Upper lobe of left lung (tissue), 4 donors: Measurements from ENCODE around the gene PBX2.

Experiments used
- CTCF ChIP-seq, 6 experiments: fragments of 450-650 bp in 4 of 6; fragments of 200-600 bp in 2 of 6; sonication (generic) in 2 of 6; IDR thresholded peaks; one replicate each; pipeline ENCODE4 v1.5.1; 2016 to 2019; ENCODE audit warnings: antibody characterized with exemption in 6 of 6
- EP300 ChIP-seq, 4 donors: sonication (generic); formaldehyde crosslinking; IDR thresholded peaks; one replicate each; pipeline ENCODE4 v1.5.1; 2017; ENCODE audit warnings: antibody characterized with exemption in 4 of 4, control low read depth in 2 of 4
- POLR2A ChIP-seq, 4 donors: fragments of 450-650 bp; IDR thresholded peaks; one replicate each; pipeline ENCODE4 v1.5.1; 2016 to 2017; ENCODE audit warnings: antibody characterized with exemption in 4 of 4, mild to moderate bottlenecking in 2 of 4
- POLR2AphosphoS5 ChIP-seq, 2 donors: sonication (generic); formaldehyde crosslinking; IDR thresholded peaks; one replicate each; pipeline ENCODE4 v1.5.1; 2017; ENCODE audit warnings: antibody characterized with exemption in 2 of 2

- TF ChIP-seq EP300 (IDR thresholded peaks at IDR 0.05) (no peak), CTCF (IDR thresholded peaks at IDR 0.05) (no peak), POLR2AphosphoS5 (IDR thresholded peaks at IDR 0.05) (peak; percentile 85 to 92), POLR2A (IDR thresholded peaks at IDR 0.05) (peak in 2 of 4 donors; percentile 64 to 76)
These were observed 14.1 kb downstream of the PBX2 start, which contains the start of gene AGPAT1 for GRCh38 chr6:32175711-32176475.
